PC-3 (cell line): ENCODE results near the gene CHD6. TPM values are rescaled to one million over a fixed set of nuclear protein-coding genes. Genes with fewer than 3 reads are reported as not detected.

ENCODE experiments used
- ATAC-seq: fragments of 200-7000 bp; cut with Tn5 transposase; 2 replicates; pipeline ENCODE4 v1.9.1; 2020; ENCODE audit warnings: mild to moderate bottlenecking, moderate library complexity
- BruUV-seq: library from RNA; stranded (reverse); fragments of 400-500 nt; replicated peaks from 2 replicates; lab custom pipeline; 2021; lab: Mats Ljungman, UMichigan
- CTCF ChIA-PET: fragments of 300-600 bp; sonication (Branson Sonifier 250); formaldehyde crosslinking; loops from one replicate; lab custom pipeline; 2022; ENCODE audit warnings: antibody characterized with exemption; lab: Charles Lee
- POLR2A ChIA-PET: fragments of 300-600 bp; sonication (Branson Sonifier 250); formaldehyde crosslinking; loops from one replicate; lab custom pipeline; 2022; ENCODE audit warnings: antibody characterized with exemption; ENCODE audit not compliant: unreplicated experiment; lab: Charles Lee
- DNase-seq: peaks from one replicate; pipeline ENCODE4 v3.0.0-alpha.2; 2015
- H2AFZ ChIP-seq: fragments of 300-600 bp; sonication (generic); 2 replicates; pipeline ENCODE4 v1.6.0; 2016; ENCODE audit warnings: antibody characterized with exemption, low read length
- H3F3A ChIP-seq: fragments of 300-600 bp; sonication (generic); one replicate; pipeline ENCODE4 v1.6.0; 2017; ENCODE audit warnings: antibody characterized with exemption, low read length, control low read depth, mild to moderate bottlenecking; ENCODE audit not compliant: unreplicated experiment
- H3K27ac ChIP-seq: fragments of 300-600 bp; sonication (generic); 2 replicates; pipeline ENCODE4 v1.5.1; 2016; ENCODE audit warnings: mild to moderate bottlenecking, low read length
- H3K27me3 ChIP-seq: fragments of 300-600 bp; sonication (generic); 2 replicates; pipeline ENCODE4 v1.6.1; 2016; ENCODE audit warnings: low read length, mixed read lengths
- H3K36me3 ChIP-seq: fragments of 300-600 bp; sonication (generic); 2 replicates; pipeline ENCODE4 v1.6.1; 2016; ENCODE audit warnings: low read depth, mixed run types, low read length, mixed read lengths
- H3K4me1 ChIP-seq: fragments of 300-600 bp; sonication (generic); 2 replicates; pipeline ENCODE4 v1.5.1; 2016; ENCODE audit warnings: low read length; ENCODE audit not compliant: insufficient read depth
- H3K4me2 ChIP-seq: fragments of 300-600 bp; sonication (generic); 2 replicates; pipeline ENCODE4 v1.6.0; 2016; ENCODE audit warnings: low read length
- H3K4me3 ChIP-seq: fragments of 300-600 bp; sonication (generic); 2 replicates; pipeline ENCODE4 v1.5.1; 2016; ENCODE audit warnings: mild to moderate bottlenecking, low read length, mixed read lengths
- H3K79me2 ChIP-seq: fragments of 300-600 bp; sonication (generic); 2 replicates; pipeline ENCODE4 v1.6.1; 2017; ENCODE audit warnings: low read length, mixed read lengths
- H3K9ac ChIP-seq: fragments of 300-600 bp; sonication (generic); 2 replicates; pipeline ENCODE4 v1.6.0; 2016; ENCODE audit warnings: mild to moderate bottlenecking, low read length
- H3K9me2 ChIP-seq: fragments of 300-600 bp; sonication (generic); replicated peaks from 2 replicates; pipeline ENCODE4 v1.6.1; 2016; ENCODE audit warnings: mixed run types, low read length, mixed read lengths
- H3K9me3 ChIP-seq: fragments of 300-600 bp; sonication (generic); 2 replicates; pipeline ENCODE4 v1.6.1; 2016; ENCODE audit warnings: low read length, mixed read lengths
- H4K20me1 ChIP-seq: fragments of 300-600 bp; sonication (generic); 2 replicates; pipeline ENCODE4 v1.6.1; 2016; ENCODE audit warnings: low read length, mixed read lengths
- CTCF ChIP-seq: fragments of 300-600 bp; sonication (generic); conservative IDR thresholded peaks from 2 replicates; pipeline ENCODE4 v1.5.1; 2017; ENCODE audit warnings: antibody characterized with exemption, low read depth, mild to moderate bottlenecking, low read length
- EZH2 ChIP-seq: fragments of 300-600 bp; sonication (generic); IDR thresholded peaks from one replicate; pipeline ENCODE4 v1.6.1; 2017; ENCODE audit warnings: antibody characterized with exemption, mild to moderate bottlenecking, low read length; ENCODE audit not compliant: unreplicated experiment
- EZH2phosphoT487 ChIP-seq: fragments of 300-600 bp; sonication (generic); IDR thresholded peaks from 2 replicates; pipeline ENCODE4 v1.6.1; 2018; ENCODE audit warnings: mild to moderate bottlenecking, antibody characterized with exemption, low read length, borderline replicate concordance
- intact Hi-C: fragments of 100-400 bp; cut with micrococcal nuclease; formaldehyde crosslinking; loops from 2 replicates; pipeline ENCODE4 v1.9.0; 2023
- total RNA-seq: library from RNA; depleted of rRNA; stranded (reverse); fragments of >200 nt; gene quantifications from 2 replicates; pipeline ENCODE4 v1.2.3, GENCODE V29; 2014

CHD6 gene
- total RNA-seq, 1 experiment from 2014 or later, result 19.5 TPM

GRCh38 chr20:41639630-41640029 lies 21.5 kb upstream of the CHD6 start:
- H3K9ac ChIP-seq, result no peak overlapping the region
- H4K20me1 ChIP-seq, result no peaks in the 10 kb centered on the region
- no peaks in the 10 kb centered on the region for H3K9me2 ChIP-seq
- H3K27ac ChIP-seq, result no peak overlapping the region
- H3K4me2 ChIP-seq, result no peak overlapping the region
- intact Hi-C loops, result no loop called here
- peaks cover 47% of the 10 kb centered on the region for H3K27me3 ChIP-seq
- H3K36me3 ChIP-seq, result no peaks in the 10 kb centered on the region
- DNase-seq (no peak), ATAC-seq (no peak)
- POLR2A ChIA-PET, result no interaction called here
- no peak overlapping the region for H2AFZ ChIP-seq
- H3K4me1 ChIP-seq, result peaks cover 8% of the 10 kb centered on the region; the same call in 1 of the 2 replicates
- H3F3A ChIP-seq, result no peaks in the 10 kb centered on the region
- CTCF ChIA-PET, result no interaction called here
- no peaks in the 10 kb centered on the region for H3K79me2 ChIP-seq
- H3K4me3 ChIP-seq, result no peak overlapping the region
- TF ChIP-seq EZH2phosphoT487 (no peak), EZH2 (no peak), CTCF (no peak)
- H3K9me3 ChIP-seq, result no peaks in the 10 kb centered on the region
- BruUV-seq, result no TSS peak

GRCh38 chr20:41638456-41638855 lies 20.3 kb upstream of the CHD6 start:
- intact Hi-C loops, result no loop called here
- no peaks in the 10 kb centered on the region for H3K9me3 ChIP-seq
- H3K4me1 ChIP-seq, result peaks cover 3% of the 10 kb centered on the region; the same call in 1 of the 2 replicates
- BruUV-seq, result no TSS peak
- DNase-seq, result no peak
- no peaks in the 10 kb centered on the region for H3K79me2 ChIP-seq
- H3K27ac ChIP-seq, result no peak overlapping the region
- no peak overlapping the region for H3K9ac ChIP-seq
- peaks cover 50% of the 10 kb centered on the region for H3K27me3 ChIP-seq
- H3K9me2 ChIP-seq, result no peaks in the 10 kb centered on the region
- ChIA-PET POLR2A (no interaction called here), CTCF (no interaction called here)
- no peak for TF ChIP-seq EZH2
- TF ChIP-seq EZH2phosphoT487, result no peak
- TF ChIP-seq CTCF, result no peak
- no peaks in the 10 kb centered on the region for H3K36me3 ChIP-seq
- H3F3A ChIP-seq, result no peaks in the 10 kb centered on the region
- H2AFZ ChIP-seq, result no peak overlapping the region
- no peaks in the 10 kb centered on the region for H4K20me1 ChIP-seq
- H3K4me2 ChIP-seq, result no peak overlapping the region
- H3K4me3 ChIP-seq, result no peak overlapping the region
- ATAC-seq, result no peak

- Histone ChIP-seq H4K20me1 (no peaks in the 10 kb centered on the region), H3K9me2 (no peaks in the 10 kb centered on the region), H3K27me3 (peaks cover 50% of the 10 kb centered on the region), H3K36me3 (no peaks in the 10 kb centered on the region), H3K4me1 (no peaks in the 10 kb centered on the region), H2AFZ (no peak overlapping the region), H3K79me2 (no peaks in the 10 kb centered on the region), H3K9me3 (no peaks in the 10 kb centered on the region), H3K9ac (no peak overlapping the region), H3F3A (no peaks in the 10 kb centered on the region), H3K4me3 (no peak overlapping the region), H3K27ac (no peak overlapping the region), H3K4me2 (no peak overlapping the region)
- ChIA-PET CTCF (no interaction called here), POLR2A (no interaction called here)
- TF ChIP-seq CTCF, result no peak
- ATAC-seq, result no peak
- intact Hi-C loops, result no loop called here
- DNase-seq, result no peak
- no TSS peak for BruUV-seq
Observed at GRCh38 chr20:41635158-41635557, 17.0 kb upstream of the CHD6 start.
